HepG2 (cell line): ENCODE data around the gene ZNF655. TPM values are rescaled to one million over a fixed set of nuclear protein-coding genes. Genes with fewer than 3 reads are reported as not detected.

ENCODE experiments used
- ATAC-seq: fragments of 200-7000 bp; cut with Tn5 transposase; 3 replicates; pipeline ENCODE4 v1.9.1; 2020; ENCODE audit warnings: mild to moderate bottlenecking, moderate library complexity
- BruUV-seq: library from RNA; stranded (reverse); fragments of 400-500 nt; replicated peaks from 2 replicates; lab custom pipeline; 2021; lab: Mats Ljungman, UMichigan
- CTCF ChIA-PET: fragments of 300-600 bp; formaldehyde crosslinking; extraction: SDS; loops from one replicate; lab custom pipeline; 2021; ENCODE audit warnings: low total read pairs, inconsistent platforms, low intra/inter-chr PET ratio; lab: Yijun Ruan, JAX
- POLR2A ChIA-PET: fragments of 350-600 bp; sonication (Branson Sonifier 250); formaldehyde crosslinking; loops from one replicate; lab custom pipeline; 2020; ENCODE audit warnings: antibody characterized with exemption, inconsistent platforms; lab: Yijun Ruan, JAX
- DNase-seq: peaks from one replicate; pipeline ENCODE4 v3.0.0-alpha.2; 2015; ENCODE audit warnings: low spot score
- FAIRE-seq: peaks from 3 replicates; lab custom pipeline; 2011; peaks lifted over from hg19 to GRCh38; lab: Jason Lieb, UNC
- H2AFZ ChIP-seq: one replicate; pipeline ENCODE4 v1.6.1; 2011; ENCODE audit warnings: low read length, inconsistent platforms
- H3K27ac ChIP-seq: fragments of 300-600 bp; 3 replicates; pipeline ENCODE4 v1.8.0; 2011; ENCODE audit warnings: mixed run types, mild to moderate bottlenecking, mixed read lengths, low read length, inconsistent platforms; ENCODE audit not compliant: insufficient read depth; ENCODE audit errors: extremely low read length
- H3K27me3 ChIP-seq, 2 experiments: fragments of 200-600 bp in 1 of 2; 2 replicates in 1 of 2; 3 replicates in 1 of 2; pipeline versions ENCODE4 v1.6.0 to v1.8.0; 2011; ENCODE audit warnings: low read length in 2 of 2, mild to moderate bottlenecking in 2 of 2, moderate library complexity in 2 of 2, inconsistent platforms in 1 of 2; ENCODE audit not compliant: insufficient read depth in 2 of 2, control insufficient read depth in 1 of 2
- H3K36me3 ChIP-seq, 2 experiments: fragments of 200-600 bp in 1 of 2; replicated peaks in 1 of 2; 2 replicates in 1 of 2; 3 replicates in 1 of 2; pipeline versions ENCODE4 v1.5.1 to v1.8.0; 2011; ENCODE audit warnings: low read length in 2 of 2, inconsistent platforms in 1 of 2; ENCODE audit not compliant: insufficient read depth in 2 of 2, control insufficient read depth in 1 of 2
- H3K4me1 ChIP-seq: 2 replicates; pipeline ENCODE4 v1.5.1; 2012; ENCODE audit warnings: low read length, inconsistent platforms; ENCODE audit not compliant: insufficient read depth
- H3K4me2 ChIP-seq: 2 replicates; pipeline ENCODE4 v1.6.0; 2011; ENCODE audit warnings: low read depth, low read length, inconsistent platforms
- H3K4me3 ChIP-seq, 3 experiments: fragments of 200-600 bp in 1 of 3; sonication (generic), shearing (Covaris generic) in 1 of 3; replicated peaks in 1 of 3; 2 replicates each; pipeline ENCODE4 v1.5.1; 2011 to 2016; ENCODE audit warnings: low read length in 3 of 3, inconsistent platforms in 2 of 3, low read depth in 2 of 3, mild to moderate bottlenecking in 2 of 3, control low read depth in 1 of 3, mixed read lengths in 1 of 3; ENCODE audit not compliant: insufficient read depth in 1 of 3
- H3K79me2 ChIP-seq: one replicate; pipeline ENCODE4 v1.6.1; 2011; ENCODE audit warnings: low read length, inconsistent platforms; ENCODE audit not compliant: insufficient read depth
- H3K9ac ChIP-seq: 2 replicates; pipeline ENCODE4 v1.6.0; 2011; ENCODE audit warnings: mild to moderate bottlenecking, low read depth, low read length, inconsistent platforms; ENCODE audit not compliant: insufficient read depth
- H3K9me3 ChIP-seq: 2 replicates; pipeline ENCODE4 v1.5.1; 2012; ENCODE audit warnings: mild to moderate bottlenecking, low read length
- H4K20me1 ChIP-seq: 2 replicates; pipeline ENCODE4 v1.6.0; 2011; ENCODE audit warnings: inconsistent platforms, mild to moderate bottlenecking, low read length, moderate library complexity; ENCODE audit not compliant: insufficient read depth
- ATF4 ChIP-seq, 2 experiments: fragments of 450-650 bp in 1 of 2; sonication (generic) in 1 of 2; formaldehyde crosslinking; IDR thresholded peaks; 2 replicates each; pipeline versions ENCODE4 v1.5.0 to v1.8.0; 2020 to 2022; ENCODE audit warnings: mild to moderate bottlenecking in 1 of 2, missing genetic modification reagents in 1 of 2
- CERS6 ChIP-seq: sonication (generic); formaldehyde crosslinking; IDR thresholded peaks from 2 replicates; pipeline ENCODE4 v1.5.0; 2020; ENCODE audit warnings: missing genetic modification reagents
- FOXO4 ChIP-seq: sonication (generic); formaldehyde crosslinking; conservative IDR thresholded peaks from 2 replicates; pipeline ENCODE4 v1.8.1; 2023; ENCODE audit warnings: missing genetic modification reagents
- NR0B2 ChIP-seq: sonication (generic); formaldehyde crosslinking; IDR thresholded peaks from 2 replicates; pipeline ENCODE4 v1.4.0; 2020; ENCODE audit warnings: mild to moderate bottlenecking, missing genetic modification reagents
- PRDM10 ChIP-seq: sonication (generic); formaldehyde crosslinking; IDR thresholded peaks from 2 replicates; pipeline ENCODE4 v1.4.0; 2020; ENCODE audit warnings: low read depth, missing genetic modification reagents
- PRDM15 ChIP-seq: sonication (generic); formaldehyde crosslinking; IDR thresholded peaks from 2 replicates; pipeline ENCODE4 v1.4.0; 2020; ENCODE audit warnings: missing genetic modification reagents
- ZFP62 ChIP-seq: sonication (generic); formaldehyde crosslinking; IDR thresholded peaks from 2 replicates; pipeline ENCODE4 v1.4.0; 2020; ENCODE audit warnings: missing genetic modification reagents
- ZMYM2 ChIP-seq: sonication (generic); formaldehyde crosslinking; IDR thresholded peaks from 2 replicates; pipeline ENCODE4 v1.8.0; 2022; ENCODE audit warnings: mild to moderate bottlenecking, missing genetic modification reagents
- ZNF484 ChIP-seq: sonication (generic); formaldehyde crosslinking; IDR thresholded peaks from 2 replicates; pipeline ENCODE4 v1.5.1; 2020; ENCODE audit warnings: mild to moderate bottlenecking, low read depth, missing genetic modification reagents, borderline replicate concordance
- ZNF567 ChIP-seq: sonication (generic); formaldehyde crosslinking; IDR thresholded peaks from 2 replicates; pipeline ENCODE4 v1.8.1; 2023; ENCODE audit warnings: mild to moderate bottlenecking, missing genetic modification reagents, borderline replicate concordance
- ZNF777 ChIP-seq: sonication (generic); formaldehyde crosslinking; IDR thresholded peaks from 2 replicates; pipeline ENCODE4 v1.4.0; 2020; ENCODE audit warnings: missing genetic modification reagents
- WGBS: methylation state at CpG from one replicate; pipeline ENCODE4 v1.1.6; 2017; ENCODE audit warnings: low lambda C conversion rate; 5-methylcytosine and 5-hydroxymethylcytosine counted together
- in situ Hi-C: cut with HindIII; loops from 2 replicates; pipeline ENCODE4 v1.10.0; 2017; ENCODE audit warnings: low pct_unique_long_range_greater_than_20kb; ENCODE audit not compliant: extremely low pct_ligation_motif_present
- intact Hi-C: fragments of 100-400 bp; cut with micrococcal nuclease; formaldehyde crosslinking; loops from one replicate; pipeline ENCODE4 v1.10.0; 2022; ENCODE audit not compliant: unreplicated experiment
- polyA plus RNA-seq, 8 experiments: library from polyadenylated mRNA; depleted of rRNA in 3 of 8; stranded (reverse) in 7 of 8; unstranded in 1 of 8; fragments of >200 nt; fragmentation: Illumina TruSeq in 4 of 8; extraction: Trizol in 4 of 8; gene quantifications; 2 replicates each; pipeline versions ENCODE4 v1.2.1 to v1.2.3, GENCODE V29; 2011 to 2016; ENCODE audit warnings: low read depth in 4 of 8, missing spikeins in 1 of 8, mixed read lengths in 1 of 8; ENCODE audit not compliant: insufficient read depth in 1 of 8
- total RNA-seq, 5 experiments: library from RNA; depleted of rRNA; stranded (reverse); fragments of >200 nt; fragmentation: Illumina TruSeq; extraction: Trizol; gene quantifications; 2 replicates each; pipeline ENCODE4 v1.2.3, GENCODE V29; 2016; ENCODE audit warnings: low read depth in 1 of 5

The ZNF655 gene
- total and polyA plus RNA-seq, 2 of the 13 experiments (the other 11 are each of a cell fraction or from before 2014, with no cell fraction given), result 53.4 to 75.6 TPM

- TF ChIP-seq FOXO4 (CRISPR knock-in tag) (no peak), ZNF777 (CRISPR knock-in tag) (no peak)
Measured at GRCh38 chr7:99607548-99607947, 49.1 kb downstream of the ZNF655 start (continued).

GRCh38 chr7:99614495-99614894 lies 56.1 kb downstream of the ZNF655 start:
- POLR2A ChIA-PET, result interaction anchor here (2.9 kb wide), 1 partner anchor 56 kb away, joined by 18 read pairs; the partner anchor contains the start of gene ZNF655
- peaks cover 27% of the 10 kb centered on the region for H3K79me2 ChIP-seq
- peaks cover 3 to 12% of the 10 kb centered on the region in 2 experiments for H3K36me3 ChIP-seq
- DNase-seq, result no peak
- no peaks in the 10 kb centered on the region; a peak in 1 of 5 replicates for H3K27me3 ChIP-seq
- ATAC-seq, result no peak
- WGBS, result 82% methylated on average over 3 of the region's 3 CpGs
- no TSS peak for BruUV-seq
- no peaks in the 10 kb centered on the region for H3K9me3 ChIP-seq
- in situ Hi-C loops (no loop called here), intact Hi-C loops (no loop called here)
- H2AFZ ChIP-seq, result no peak overlapping the region
- no peaks in the 10 kb centered on the region for H4K20me1 ChIP-seq
- H3K4me3 ChIP-seq, result no peak overlapping the region
- H3K27ac ChIP-seq, result no peak overlapping the region
- peaks cover 25% of the 10 kb centered on the region for H3K4me1 ChIP-seq
- CTCF ChIA-PET, result no interaction called here
- no peak overlapping the region for H3K9ac ChIP-seq
- no peak for FAIRE-seq
- H3K4me2 ChIP-seq, result no peak overlapping the region
- TF ChIP-seq ZNF567 (CRISPR knock-in tag) (no peak), PRDM15 (CRISPR knock-in tag) (no peak), ZFP62 (CRISPR knock-in tag) (no peak), NR0B2 (CRISPR knock-in tag) (no peak), PRDM10 (CRISPR knock-in tag) (no peak), ZNF484 (no peak), CERS6 (CRISPR knock-in tag) (no peak), ATF4 (CRISPR knock-in tag; IDR thresholded peaks at IDR 0.05) (no peak), ZMYM2 (CRISPR knock-in tag) (no peak)
